H1 (cell line): Measurements from ENCODE around the gene TEKT1.

Experiments used
- BCL11A ChIP-seq, 2 experiments: IDR thresholded peaks; one replicate each; pipeline ENCODE4 v1.6.1; 2011; ENCODE audit warnings: low read depth in 2 of 2, low read length in 2 of 2, mild to moderate bottlenecking in 2 of 2
- EZH2 ChIP-seq: fragments of 200-600 bp; sonication (generic); IDR thresholded peaks from 2 replicates; pipeline ENCODE4 v1.7.1; 2012; ENCODE audit warnings: low read depth, mild to moderate bottlenecking, moderate library complexity, low read length, inconsistent platforms; ENCODE audit not compliant: severe bottlenecking
- MAFK ChIP-seq: IDR thresholded peaks from 2 replicates; pipeline ENCODE4 v1.6.1; 2012; ENCODE audit warnings: low read depth, mild to moderate bottlenecking, improper control_type of control experiment, low read length
- SUZ12 ChIP-seq: fragments of 200-600 bp; sonication (generic); IDR thresholded peaks from 2 replicates; pipeline ENCODE4 v1.6.1; 2012; ENCODE audit warnings: mild to moderate bottlenecking, inconsistent platforms, low read length, moderate library complexity, mixed read lengths
- YY1 ChIP-seq: IDR thresholded peaks from 2 replicates; pipeline ENCODE4 v1.6.1; 2011; ENCODE audit warnings: low read depth, mild to moderate bottlenecking, low read length
- TF ChIP-seq, protein P1 (sequence below), 3 experiments: IDR thresholded peaks; 1 replicate in 2 of 3; 2 replicates in 1 of 3; pipeline versions ENCODE4 v1.5.1 to v1.6.1; 2011; ENCODE audit warnings: low read length in 3 of 3, mild to moderate bottlenecking in 3 of 3, inconsistent platforms in 2 of 3, low read depth in 1 of 3, moderate library complexity in 1 of 3; ENCODE audit not compliant: insufficient read depth in 1 of 3; ENCODE audit errors: control extremely low read depth in 1 of 3

DNA sequence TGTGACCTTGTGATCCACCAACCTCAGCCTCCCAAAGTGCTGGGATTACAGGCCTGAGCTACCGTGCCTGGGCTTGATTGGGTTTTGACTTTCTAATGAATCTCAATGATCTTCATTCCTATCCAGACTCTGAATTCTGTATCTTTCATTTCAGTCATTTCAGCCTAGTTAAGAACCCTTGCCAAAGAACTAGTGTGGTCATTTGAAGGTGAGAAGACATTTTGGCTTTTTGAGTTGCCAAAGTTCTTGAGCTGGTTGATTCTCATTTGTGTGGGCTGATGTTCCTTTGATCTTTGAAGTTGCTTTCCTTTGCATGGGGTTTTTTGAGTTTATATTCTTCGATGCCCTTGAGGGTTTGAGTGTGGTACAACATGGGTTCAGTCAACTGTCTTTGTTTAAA, 30.6 kb upstream of the TEKT1 start:
- TF ChIP-seq SUZ12 (no peak), BCL11A (IDR thresholded peaks at IDR 0.05; ENCODE audit: low read depth in 2 of 2, low read length in 2 of 2) (no peak), YY1 (no peak), EZH2 (no peak), MAFK (no peak)
- TF ChIP-seq, protein P1, sequence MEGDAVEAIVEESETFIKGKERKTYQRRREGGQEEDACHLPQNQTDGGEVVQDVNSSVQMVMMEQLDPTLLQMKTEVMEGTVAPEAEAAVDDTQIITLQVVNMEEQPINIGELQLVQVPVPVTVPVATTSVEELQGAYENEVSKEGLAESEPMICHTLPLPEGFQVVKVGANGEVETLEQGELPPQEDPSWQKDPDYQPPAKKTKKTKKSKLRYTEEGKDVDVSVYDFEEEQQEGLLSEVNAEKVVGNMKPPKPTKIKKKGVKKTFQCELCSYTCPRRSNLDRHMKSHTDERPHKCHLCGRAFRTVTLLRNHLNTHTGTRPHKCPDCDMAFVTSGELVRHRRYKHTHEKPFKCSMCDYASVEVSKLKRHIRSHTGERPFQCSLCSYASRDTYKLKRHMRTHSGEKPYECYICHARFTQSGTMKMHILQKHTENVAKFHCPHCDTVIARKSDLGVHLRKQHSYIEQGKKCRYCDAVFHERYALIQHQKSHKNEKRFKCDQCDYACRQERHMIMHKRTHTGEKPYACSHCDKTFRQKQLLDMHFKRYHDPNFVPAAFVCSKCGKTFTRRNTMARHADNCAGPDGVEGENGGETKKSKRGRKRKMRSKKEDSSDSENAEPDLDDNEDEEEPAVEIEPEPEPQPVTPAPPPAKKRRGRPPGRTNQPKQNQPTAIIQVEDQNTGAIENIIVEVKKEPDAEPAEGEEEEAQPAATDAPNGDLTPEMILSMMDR (IDR thresholded peaks at IDR 0.05; ENCODE audit: control extremely low read depth in 1 of 3, insufficient read depth in 1 of 3, low read depth in 1 of 3, low read length in 3 of 3), result no peak
